GM12878 (cell line): ENCODE data around the gene FRZB. TPM values are rescaled to one million over a fixed set of nuclear protein-coding genes. Genes with fewer than 3 reads are reported as not detected.

Source experiments
- ATAC-seq: fragments of 200-7000 bp; cut with Tn5 transposase; 3 replicates; pipeline ENCODE4 v1.9.1; 2020; ENCODE audit warnings: mild to moderate bottlenecking, moderate library complexity
- BruUV-seq: library from RNA; stranded (reverse); fragments of 400-500 nt; replicated peaks from 2 replicates; lab custom pipeline; 2021; lab: Mats Ljungman, UMichigan
- CTCF ChIA-PET: fragments of 300-600 bp; sonication (Branson Sonifier 250); formaldehyde crosslinking; extraction: SDS; loops from one replicate; lab custom pipeline; 2021; ENCODE audit warnings: inconsistent platforms; lab: Yijun Ruan, JAX
- POLR2A ChIA-PET: fragments of 350-600 bp; formaldehyde crosslinking; extraction: SDS; loops from one replicate; lab custom pipeline; 2021; ENCODE audit warnings: inconsistent platforms; lab: Charles Lee
- RAD21 ChIA-PET: fragments of 300-600 bp; sonication (Branson Sonifier 250); formaldehyde crosslinking; loops from one replicate; lab custom pipeline; 2023; ENCODE audit warnings: antibody characterized with exemption; ENCODE audit not compliant: unreplicated experiment; lab: Charles Lee
- SMC1A ChIA-PET: fragments of 300-600 bp; sonication (Branson Sonifier 250); formaldehyde crosslinking; loops from one replicate; lab custom pipeline; 2023; ENCODE audit not compliant: unreplicated experiment, uncharacterized antibody; lab: Charles Lee
- DNase-seq: peaks from one replicate; pipeline ENCODE4 v3.0.0-alpha.2; 2011; ENCODE audit warnings: low read depth, low spot score
- FAIRE-seq: peaks from 3 replicates; lab custom pipeline; 2011; peaks lifted over from hg19 to GRCh38; lab: Jason Lieb, UNC
- H2AFZ ChIP-seq: 2 replicates; pipeline ENCODE4 v1.6.0; 2011; ENCODE audit warnings: low read depth, low read length, control low read depth; ENCODE audit not compliant: control insufficient read depth
- H3K27ac ChIP-seq: 2 replicates; pipeline ENCODE4 v1.5.1; 2011; ENCODE audit warnings: control low read depth; ENCODE audit not compliant: control insufficient read depth, insufficient read depth
- H3K27me3 ChIP-seq, 2 experiments: replicated peaks in 1 of 2; 2 replicates each; pipeline versions ENCODE4 v1.6.0 to v1.6.1; 2011; ENCODE audit warnings: low read length in 1 of 2; ENCODE audit not compliant: control insufficient read depth in 2 of 2, insufficient read depth in 2 of 2
- H3K36me3 ChIP-seq, 2 experiments: 2 replicates each; pipeline ENCODE4 v1.5.1; 2011; ENCODE audit warnings: low read length in 1 of 2; ENCODE audit not compliant: control insufficient read depth in 2 of 2, insufficient read depth in 2 of 2
- H3K4me1 ChIP-seq: 2 replicates; pipeline ENCODE4 v1.6.1; 2011; ENCODE audit warnings: mild to moderate bottlenecking, low read length, moderate library complexity, mixed read lengths; ENCODE audit not compliant: control insufficient read depth, insufficient read depth
- H3K4me2 ChIP-seq: 2 replicates; pipeline ENCODE4 v1.6.0; 2011; ENCODE audit warnings: control low read depth; ENCODE audit not compliant: control insufficient read depth, insufficient read depth
- H3K4me3 ChIP-seq: fragments of 200-600 bp; sonication (generic); 2 replicates; pipeline ENCODE4 v1.5.1; 2016
- H3K79me2 ChIP-seq: 2 replicates; pipeline ENCODE4 v1.6.0; 2011; ENCODE audit warnings: low read length; ENCODE audit not compliant: control insufficient read depth, insufficient read depth
- H3K9ac ChIP-seq: 2 replicates; pipeline ENCODE4 v1.8.0; 2011; ENCODE audit warnings: low read length, control low read depth, mixed read lengths; ENCODE audit not compliant: control insufficient read depth, insufficient read depth
- H3K9me3 ChIP-seq: replicated peaks from 3 replicates; pipeline ENCODE4 v1.5.1; 2011; ENCODE audit warnings: mild to moderate bottlenecking, low read length; ENCODE audit not compliant: control insufficient read depth, insufficient read depth
- H4K20me1 ChIP-seq: 2 replicates; pipeline ENCODE4 v1.6.0; 2011; ENCODE audit not compliant: control insufficient read depth, insufficient read depth
- IRF3 ChIP-seq: fragments of 450-650 bp; IDR thresholded peaks from 2 replicates; pipeline ENCODE4 v1.6.1; 2014; ENCODE audit warnings: mild to moderate bottlenecking
- PKNOX1 ChIP-seq: fragments of 450-650 bp; IDR thresholded peaks from 2 replicates; pipeline ENCODE4 v1.6.1; 2016; ENCODE audit warnings: mild to moderate bottlenecking
- SP1 ChIP-seq: IDR thresholded peaks from one replicate; pipeline ENCODE4 v1.6.1; 2011; ENCODE audit warnings: low read depth, low read length
- WRNIP1 ChIP-seq: IDR thresholded peaks from 2 replicates; pipeline ENCODE4 v1.6.1; 2011; ENCODE audit warnings: low read depth, low read length, improper control_type of control experiment, borderline replicate concordance
- WGBS: methylation state at CpG from one replicate; pipeline ENCODE4 v1.1.6; 2016; ENCODE audit warnings: low lambda C conversion rate; ENCODE audit not compliant: insufficient replicate concordance, insufficient coverage; ENCODE audit errors: missing lambda C conversion rate; 5-methylcytosine and 5-hydroxymethylcytosine counted together
- in situ Hi-C: fragments of 300-500 bp; cut with MboI; formaldehyde crosslinking; loops from 9 replicates; pipeline ENCODE4 v1.14.3; 2018; ENCODE audit warnings: mixed read lengths
- intact Hi-C: fragments of 100-400 bp; cut with micrococcal nuclease; formaldehyde crosslinking; loops from one replicate; pipeline ENCODE4 v1.14.2; 2022; ENCODE audit not compliant: unreplicated experiment
- polyA plus RNA-seq, 11 experiments: library from polyadenylated mRNA; depleted of rRNA in 4 of 11; unstranded in 6 of 11; stranded (reverse) in 5 of 11; fragments of >200 nt; fragmentation: Nextera tagmentation in 4 of 11; fragmentation: Illumina TruSeq in 1 of 11; extraction: Ambion mirVana in 4 of 11; extraction: Trizol in 1 of 11; gene quantifications; 1 replicate in 1 of 11; 2 replicates in 10 of 11; pipeline versions ENCODE4 v1.2.1 to v1.2.3, GENCODE V29; 2011 to 2016; ENCODE audit warnings: inconsistent platforms in 2 of 11, missing spikeins in 2 of 11, low read depth in 1 of 11
- total RNA-seq, 4 experiments: library from RNA; depleted of rRNA in 3 of 4; stranded (reverse); fragments of >200 nt in 3 of 4; fragmentation: Illumina TruSeq in 1 of 4; extraction: Trizol in 1 of 4; gene quantifications; 2 replicates each; pipeline versions ENCODE4 v1.2.1 to v1.2.3, GENCODE V29; 2013 to 2021

FRZB gene
- total and polyA plus RNA-seq, 10 of the 15 experiments (the other 5 are each of a cell fraction or from before 2014, with no cell fraction given) = 0.03 TPM; not detected in 9

DNA sequence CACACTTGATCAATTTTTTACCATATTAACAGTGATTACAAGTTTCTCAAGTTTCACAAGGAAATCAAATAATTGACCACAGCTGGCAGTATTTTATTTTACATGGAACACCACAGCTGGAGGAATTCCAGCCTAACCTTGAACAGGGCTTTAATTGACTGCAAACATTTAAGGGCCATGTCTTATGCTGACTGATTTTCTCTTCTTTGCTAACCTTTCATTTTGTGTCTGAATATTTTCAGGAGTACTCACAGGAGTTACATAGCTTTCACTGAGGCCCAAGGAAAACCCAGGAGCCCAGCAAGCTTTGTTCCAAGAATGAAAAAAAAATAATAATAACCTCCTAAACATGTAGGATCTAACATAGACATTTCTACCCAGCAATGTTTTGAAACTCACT lies 49.6 kb downstream of the FRZB start (continued):
- TF ChIP-seq SP1 = no peak
- TF ChIP-seq, all 136 proteins: peak for 0

GRCh38 chr2:182814804-182815203 lies 51.6 kb downstream of the FRZB start:
- no peak overlapping the region for H3K27ac ChIP-seq
- no peak for ATAC-seq
- ChIA-PET CTCF (no interaction called here), RAD21 (no interaction called here), SMC1A (no interaction called here), POLR2A (no interaction called here)
- no peaks in the 10 kb centered on the region for H3K9me3 ChIP-seq
- intact Hi-C loops = no loop called here
- H2AFZ ChIP-seq = no peak overlapping the region
- DNase-seq = no peak
- no TSS peak for BruUV-seq
- H3K79me2 ChIP-seq = no peaks in the 10 kb centered on the region
- WGBS = 19% methylated on average over 3 of the region's 3 CpGs
- in situ Hi-C loops = no loop called here
- H4K20me1 ChIP-seq = no peaks in the 10 kb centered on the region
- no peaks in the 10 kb centered on the region for H3K36me3 ChIP-seq
- peaks cover 0 to 2% of the 10 kb centered on the region in 2 experiments; a peak in 1 of 4 replicates for H3K27me3 ChIP-seq
- no peaks in the 10 kb centered on the region for H3K4me1 ChIP-seq
- H3K4me2 ChIP-seq = no peak overlapping the region
- TF ChIP-seq WRNIP1 (no peak), IRF3 (no peak)
- H3K9ac ChIP-seq = no peak overlapping the region
- FAIRE-seq = no peak
- H3K4me3 ChIP-seq = no peak overlapping the region

DNA sequence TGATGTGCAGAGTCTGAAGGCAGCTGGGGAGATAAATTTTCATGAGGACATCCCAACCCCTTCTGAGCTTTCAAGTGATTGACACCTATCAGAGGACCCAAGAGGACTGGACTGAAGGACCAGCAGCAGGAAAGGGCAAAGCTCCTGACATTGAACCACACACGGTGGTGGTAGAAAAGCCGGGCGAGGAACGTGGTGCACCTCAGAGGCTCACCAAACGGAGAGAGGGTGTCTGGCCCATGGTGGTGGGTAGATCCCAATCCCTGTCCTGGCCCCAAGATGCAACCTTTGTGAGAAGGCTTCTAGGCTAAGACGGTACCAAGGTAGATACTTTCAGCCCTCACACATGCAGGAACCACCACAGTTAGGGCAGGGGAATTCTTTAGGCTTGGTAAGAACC lies 52.1 kb downstream of the FRZB start:
- DNase-seq (no peak), ATAC-seq (no peak), FAIRE-seq (no peak)
- H3K27me3 ChIP-seq = peaks cover 0 to 2% of the 10 kb centered on the region in 2 experiments; a peak in 1 of 4 replicates
- SMC1A ChIA-PET = no interaction called here
- CTCF ChIA-PET = no interaction called here
- no peak overlapping the region for H3K4me3 ChIP-seq
- no peaks in the 10 kb centered on the region for H3K9me3 ChIP-seq
- intact Hi-C loops = no loop called here
- H4K20me1 ChIP-seq = no peaks in the 10 kb centered on the region
- TF ChIP-seq PKNOX1 = no peak
- H3K4me1 ChIP-seq = no peaks in the 10 kb centered on the region
- H2AFZ ChIP-seq = no peak overlapping the region
- POLR2A ChIA-PET = no interaction called here
- no peak overlapping the region for H3K27ac ChIP-seq
- in situ Hi-C loops = no loop called here
- no peak overlapping the region for H3K9ac ChIP-seq
- no peaks in the 10 kb centered on the region for H3K36me3 ChIP-seq
- H3K79me2 ChIP-seq = no peaks in the 10 kb centered on the region
- WGBS = 66% methylated on average over 6 of the region's 6 CpGs
- no peak overlapping the region for H3K4me2 ChIP-seq
- RAD21 ChIA-PET = no interaction called here
- no TSS peak for BruUV-seq
